H9 (cell line): ENCODE measurements around the gene TCOF1. TPM values are rescaled to one million over a fixed set of nuclear protein-coding genes. Genes with fewer than 3 reads are reported as not detected.

ENCODE experiments used
- DNase-seq: peaks from one replicate; pipeline ENCODE4 v3.0.0-alpha.2; 2017
- H2AFZ ChIP-seq: one replicate; pipeline ENCODE4 v1.6.1; 2013; ENCODE audit warnings: mild to moderate bottlenecking, low read length, control low read depth, moderate library complexity
- H2AK5ac ChIP-seq: 2 replicates; pipeline ENCODE4 v1.6.1; 2013; ENCODE audit warnings: low read length, control low read depth, mixed read lengths; ENCODE audit not compliant: insufficient read length
- H2BK120ac ChIP-seq: one replicate; pipeline ENCODE4 v1.6.1; 2013; ENCODE audit warnings: low read depth, mild to moderate bottlenecking, low read length, control low read depth, inconsistent platforms; ENCODE audit not compliant: poor library complexity, severe bottlenecking
- H2BK12ac ChIP-seq: 2 replicates; pipeline ENCODE4 v1.6.1; 2013; ENCODE audit warnings: low read length, control low read depth, mixed read lengths, low read depth; ENCODE audit not compliant: insufficient read length
- H2BK15ac ChIP-seq: 2 replicates; pipeline ENCODE4 v1.6.1; 2013; ENCODE audit warnings: low read depth, low read length, control low read depth
- H2BK20ac ChIP-seq: one replicate; pipeline ENCODE4 v1.6.1; 2013; ENCODE audit warnings: low read depth, mild to moderate bottlenecking, low read length, control low read depth, inconsistent platforms; ENCODE audit not compliant: poor library complexity, severe bottlenecking
- H2BK5ac ChIP-seq: 2 replicates; pipeline ENCODE4 v1.6.1; 2013; ENCODE audit warnings: low read length, control low read depth, mixed read lengths; ENCODE audit not compliant: insufficient read length
- H3K14ac ChIP-seq: 2 replicates; pipeline ENCODE4 v1.6.1; 2013; ENCODE audit warnings: low read length, control low read depth; ENCODE audit not compliant: insufficient read depth
- H3K18ac ChIP-seq: 2 replicates; pipeline ENCODE4 v1.6.1; 2013; ENCODE audit warnings: low read depth, mild to moderate bottlenecking, mixed read lengths, low read length, control low read depth; ENCODE audit not compliant: insufficient read length
- H3K23ac ChIP-seq: 2 replicates; pipeline ENCODE4 v1.6.1; 2013; ENCODE audit warnings: low read length, control low read depth, mixed read lengths, low read depth; ENCODE audit not compliant: insufficient read length
- H3K23me2 ChIP-seq: 2 replicates; pipeline ENCODE4 v1.6.1; 2013; ENCODE audit warnings: low read depth, mild to moderate bottlenecking, mixed read lengths, low read length, control low read depth; ENCODE audit not compliant: insufficient read length, poor library complexity, severe bottlenecking
- H3K27ac ChIP-seq: 2 replicates; pipeline ENCODE4 v1.5.1; 2013; ENCODE audit warnings: low read length, control low read depth, mixed read lengths, low read depth; ENCODE audit not compliant: insufficient read length
- H3K27me3 ChIP-seq: 2 replicates; pipeline ENCODE4 v1.6.1; 2013; ENCODE audit warnings: low read length, control low read depth, inconsistent platforms; ENCODE audit not compliant: insufficient read depth
- H3K4ac ChIP-seq: 2 replicates; pipeline ENCODE4 v1.6.1; 2013; ENCODE audit warnings: low read depth, mild to moderate bottlenecking, control low read depth, inconsistent platforms, low read length, moderate library complexity
- H3K4me1 ChIP-seq: 2 replicates; pipeline ENCODE4 v1.6.1; 2013; ENCODE audit warnings: low read length, control low read depth, inconsistent platforms; ENCODE audit not compliant: insufficient read depth
- H3K4me2 ChIP-seq: 2 replicates; pipeline ENCODE4 v1.6.1; 2013; ENCODE audit warnings: low read length, control low read depth, mixed read lengths; ENCODE audit not compliant: insufficient read length, insufficient read depth
- H3K56ac ChIP-seq: 2 replicates; pipeline ENCODE4 v1.6.1; 2013; ENCODE audit warnings: low read depth, mild to moderate bottlenecking, mixed read lengths, low read length, control low read depth; ENCODE audit not compliant: insufficient read length
- H3K79me1 ChIP-seq: 2 replicates; pipeline ENCODE4 v1.6.1; 2013; ENCODE audit warnings: low read depth, mild to moderate bottlenecking, moderate library complexity, low read length, control low read depth, inconsistent platforms; ENCODE audit not compliant: insufficient read depth, poor library complexity, severe bottlenecking
- H3K79me2 ChIP-seq: 2 replicates; pipeline ENCODE4 v1.6.1; 2013; ENCODE audit warnings: low read length, control low read depth, inconsistent platforms; ENCODE audit not compliant: insufficient read depth
- H3K9ac ChIP-seq: 2 replicates; pipeline ENCODE4 v1.6.1; 2013; ENCODE audit warnings: low read length, control low read depth, mixed read lengths; ENCODE audit not compliant: insufficient read length; ENCODE audit errors: extremely low read depth
- H3K9me3 ChIP-seq: one replicate; pipeline ENCODE4 v1.6.1; 2013; ENCODE audit warnings: low read depth, low read length, inconsistent platforms; ENCODE audit not compliant: control insufficient read depth
- H3T11ph ChIP-seq: one replicate; pipeline ENCODE4 v1.6.1; 2013; ENCODE audit warnings: mild to moderate bottlenecking, low read length, control low read depth, inconsistent platforms
- H4K20me1 ChIP-seq: one replicate; pipeline ENCODE4 v1.6.1; 2013; ENCODE audit not compliant: control insufficient read depth, insufficient read length, insufficient read depth
- H4K5ac ChIP-seq: 2 replicates; pipeline ENCODE4 v1.6.1; 2013; ENCODE audit warnings: low read depth, mild to moderate bottlenecking, mixed read lengths, low read length, control low read depth; ENCODE audit not compliant: insufficient read length
- H4K8ac ChIP-seq: replicated peaks from 2 replicates; pipeline ENCODE4 v1.6.1; 2013; ENCODE audit warnings: low read length, control low read depth, mixed read lengths, low read depth; ENCODE audit not compliant: insufficient read length
- H4K91ac ChIP-seq: 2 replicates; pipeline ENCODE4 v1.6.1; 2013; ENCODE audit warnings: low read depth, mild to moderate bottlenecking, moderate library complexity, mixed read lengths, low read length, control low read depth; ENCODE audit not compliant: insufficient read length
- H3K27ac Mint-ChIP-seq, 3 experiments: 2 replicates in 2 of 3; 3 replicates in 1 of 3; pipeline ENCODE4 v1.8.0; 2020 to 2021; ENCODE audit warnings: mixed read lengths in 3 of 3, mild to moderate bottlenecking in 1 of 3, moderate library complexity in 1 of 3
- H3K27me3 Mint-ChIP-seq: 2 replicates; pipeline ENCODE4 v1.8.0; 2021; ENCODE audit warnings: low read depth, mild to moderate bottlenecking, moderate library complexity, mixed read lengths
- H3K36me3 Mint-ChIP-seq, 3 experiments: 2 replicates in 2 of 3; 3 replicates in 1 of 3; pipeline ENCODE4 v1.8.0; 2020 to 2021; ENCODE audit warnings: low read depth in 3 of 3, mixed read lengths in 3 of 3; ENCODE audit not compliant: insufficient read depth in 1 of 3
- H3K4me1 Mint-ChIP-seq, 2 experiments: 2 replicates each; pipeline ENCODE4 v1.8.0; 2020; ENCODE audit warnings: mixed read lengths in 2 of 2
- H3K4me3 Mint-ChIP-seq, 2 experiments: 2 replicates in 1 of 2; 3 replicates in 1 of 2; pipeline ENCODE4 v1.8.0; 2020 to 2021; ENCODE audit warnings: mild to moderate bottlenecking in 2 of 2, mixed read lengths in 2 of 2, moderate library complexity in 1 of 2
- H3K9me3 Mint-ChIP-seq, 2 experiments: 2 replicates in 1 of 2; 3 replicates in 1 of 2; pipeline ENCODE4 v1.8.0; 2020; ENCODE audit warnings: mild to moderate bottlenecking in 2 of 2, mixed read lengths in 2 of 2, moderate library complexity in 1 of 2
- CTCF ChIP-seq: fragments of 200-600 bp; sonication (generic); conservative IDR thresholded peaks from 3 replicates; pipeline ENCODE4 v1.8.0; 2021; ENCODE audit warnings: antibody characterized with exemption, mild to moderate bottlenecking
- WGBS: extraction: QIAGEN DNeasy Blood & Tissue Kit; methylation state at CpG from one replicate; pipeline ENCODE4 v1.1.7; 2013; ENCODE audit warnings: missing lambda C conversion rate, low lambda C conversion rate, mixed read lengths; ENCODE audit not compliant: insufficient read length; ENCODE audit errors: extremely low coverage; 5-methylcytosine and 5-hydroxymethylcytosine counted together
- total RNA-seq: library from RNA; stranded (reverse); gene quantifications from 2 replicates; pipeline ENCODE4 v1.2.1, GENCODE V29; 2021

Gene TCOF1
- total RNA-seq, 1 experiment from 2014 or later = 128 TPM

- Histone ChIP-seq H2BK15ac (no peak overlapping the region), H3K79me2 (no peaks in the 10 kb centered on the region), H3K4ac (no peak overlapping the region), H3K14ac (no peak overlapping the region), H3K27ac (no peak overlapping the region), H2BK120ac (no peak overlapping the region), H2BK20ac (no peak overlapping the region), H3K18ac (no peak overlapping the region), H2AK5ac (no peak overlapping the region), H4K20me1 (no peaks in the 10 kb centered on the region), H2BK5ac (no peak overlapping the region), H3K79me1 (no peaks in the 10 kb centered on the region), H3K4me1 (no peaks in the 10 kb centered on the region), H2BK12ac (no peak overlapping the region), H3T11ph (no peak overlapping the region), H3K23ac (no peak overlapping the region), H4K8ac (no peak overlapping the region), H2AFZ (no peak overlapping the region), H3K56ac (no peak overlapping the region), H3K9me3 (no peaks in the 10 kb centered on the region), H4K5ac (no peak overlapping the region), H3K9ac (no peak overlapping the region), H3K4me2 (no peak overlapping the region), H3K27me3 (no peaks in the 10 kb centered on the region), H3K23me2 (no peaks in the 10 kb centered on the region), H4K91ac (no peak overlapping the region)
- no peak for DNase-seq
- no peak for TF ChIP-seq CTCF
- Mint-ChIP-seq H3K27me3 (no peaks in the 10 kb centered on the region; the same call in 1 of the 2 replicates), H3K4me1 (peaks cover 0 to 7% of the 10 kb centered on the region in 2 experiments; a peak in 2 of 4 replicates), H3K27ac (no peak overlapping the region), H3K9me3 (no peaks in the 10 kb centered on the region; a peak in 1 of 5 replicates), H3K36me3 (no peaks in the 10 kb centered on the region), H3K4me3 (no peak overlapping the region)
- no CpG with 5 or more reads among the region's 4 CpGs for WGBS
These were observed 16.2 kb upstream of the TCOF1 start for GRCh38 chr5:150341331-150341730.
